Smooth muscle cell (in vitro differentiated cells): Measurements from ENCODE around the gene LRRC32. TPM values are rescaled to one million over a fixed set of nuclear protein-coding genes. Genes with fewer than 3 reads are reported as not detected.

Source experiments
- DNase-seq: peaks from one replicate; lab custom pipeline; 2025; ENCODE audit not compliant: unreplicated experiment; lab: John Stamatoyannopoulos, UW
- H2AFZ ChIP-seq: fragments of 200-600 bp; sonication (generic); 2 replicates; pipeline ENCODE4 v1.6.0; 2016; ENCODE audit warnings: antibody characterized with exemption, low read depth, mild to moderate bottlenecking
- H3F3A ChIP-seq: fragments of 200-600 bp; sonication (generic); 2 replicates; pipeline ENCODE4 v1.6.0; 2017; ENCODE audit warnings: antibody characterized with exemption, low read depth
- H3K27ac ChIP-seq: fragments of 200-600 bp; sonication (generic); 2 replicates; pipeline ENCODE4 v1.5.1; 2016; ENCODE audit warnings: low read depth, mild to moderate bottlenecking
- H3K27me3 ChIP-seq: fragments of 200-600 bp; sonication (generic); 2 replicates; pipeline ENCODE4 v1.6.1; 2016; ENCODE audit warnings: low read depth, mild to moderate bottlenecking
- H3K36me3 ChIP-seq: fragments of 200-600 bp; sonication (generic); 2 replicates; pipeline ENCODE4 v1.5.1; 2016; ENCODE audit warnings: low read depth
- H3K4me1 ChIP-seq: fragments of 200-600 bp; sonication (generic); 2 replicates; pipeline ENCODE4 v1.5.1; 2016; ENCODE audit warnings: low read depth
- H3K4me2 ChIP-seq: fragments of 200-600 bp; sonication (generic); 2 replicates; pipeline ENCODE4 v1.6.0; 2016; ENCODE audit warnings: mild to moderate bottlenecking
- H3K4me3 ChIP-seq: fragments of 200-600 bp; sonication (generic); 2 replicates; pipeline ENCODE4 v1.5.1; 2016; ENCODE audit warnings: mild to moderate bottlenecking
- H3K79me2 ChIP-seq: fragments of 200-600 bp; sonication (generic); 2 replicates; pipeline ENCODE4 v1.6.0; 2016; ENCODE audit warnings: low read depth, mild to moderate bottlenecking
- H3K9ac ChIP-seq: fragments of 200-600 bp; sonication (generic); 2 replicates; pipeline ENCODE4 v1.6.0; 2016; ENCODE audit warnings: low read depth
- H3K9me3 ChIP-seq: fragments of 200-600 bp; sonication (generic); replicated peaks from 2 replicates; pipeline ENCODE4 v1.5.1; 2016; ENCODE audit warnings: low read depth
- H4K20me1 ChIP-seq: fragments of 200-600 bp; sonication (generic); 2 replicates; pipeline ENCODE4 v1.6.0; 2016; ENCODE audit warnings: low read depth
- WGBS: methylation state at CpG from one replicate; pipeline ENCODE4 v1.1.7; 2016; ENCODE audit warnings: low lambda C conversion rate; 5-methylcytosine and 5-hydroxymethylcytosine counted together
- polyA plus RNA-seq: library from polyadenylated mRNA; unstranded; fragments of >200 nt; fragmentation: Nextera tagmentation; extraction: Ambion mirVana; gene quantifications from 2 replicates; pipeline ENCODE4 v1.2.1, GENCODE V29; 2016
- total RNA-seq: library from RNA; depleted of rRNA; stranded (reverse); fragments of >200 nt; gene quantifications from 2 replicates; pipeline ENCODE4 v1.2.3, GENCODE V29; 2014
- TF ChIP-seq, protein P1 (sequence below): fragments of 200-600 bp; sonication (generic); IDR thresholded peaks from 2 replicates; pipeline ENCODE4 v1.5.1; 2017; ENCODE audit warnings: borderline replicate concordance, mild to moderate bottlenecking, antibody characterized with exemption; ENCODE audit not compliant: insufficient read depth, poor library complexity, severe bottlenecking

Gene LRRC32
- total and polyA plus RNA-seq, 2 experiments from 2014 or later: 171 to 444 TPM

DNA sequence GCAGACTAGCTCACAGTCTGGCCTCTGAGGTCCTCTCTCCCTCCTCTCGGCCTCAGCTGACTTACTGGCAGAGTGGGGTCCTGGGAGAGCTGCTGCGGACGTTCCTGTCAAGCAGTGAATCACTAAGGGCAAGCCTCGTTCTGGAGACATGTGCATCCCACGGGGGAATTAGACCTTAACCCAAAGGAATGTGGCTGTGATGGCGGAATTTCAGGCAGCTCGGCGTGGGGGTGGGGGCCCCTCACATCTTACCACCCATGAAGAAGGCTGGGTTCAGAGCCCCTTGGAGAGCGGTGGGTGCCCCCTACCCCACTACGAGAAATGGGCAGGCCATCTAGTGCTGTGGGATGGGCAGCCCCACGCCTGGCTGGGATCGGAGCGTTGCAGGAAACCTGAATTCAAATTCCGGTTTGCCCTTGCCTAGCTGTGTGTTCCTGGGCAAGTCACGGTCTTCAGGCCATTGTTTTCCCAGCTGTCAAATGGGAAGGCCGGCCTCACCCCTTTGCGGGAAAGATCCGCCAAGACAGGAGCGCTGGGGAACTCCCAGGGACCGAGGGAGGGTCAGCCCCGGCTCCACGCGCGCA, 554 bp downstream of the LRRC32 start:
- 13% methylated on average over 18 of the region's 24 CpGs for WGBS
- no peak overlapping the region for H2AFZ ChIP-seq
- H3K4me2 ChIP-seq: peak overlapping the region; percentile 89
- TF ChIP-seq, protein P1, sequence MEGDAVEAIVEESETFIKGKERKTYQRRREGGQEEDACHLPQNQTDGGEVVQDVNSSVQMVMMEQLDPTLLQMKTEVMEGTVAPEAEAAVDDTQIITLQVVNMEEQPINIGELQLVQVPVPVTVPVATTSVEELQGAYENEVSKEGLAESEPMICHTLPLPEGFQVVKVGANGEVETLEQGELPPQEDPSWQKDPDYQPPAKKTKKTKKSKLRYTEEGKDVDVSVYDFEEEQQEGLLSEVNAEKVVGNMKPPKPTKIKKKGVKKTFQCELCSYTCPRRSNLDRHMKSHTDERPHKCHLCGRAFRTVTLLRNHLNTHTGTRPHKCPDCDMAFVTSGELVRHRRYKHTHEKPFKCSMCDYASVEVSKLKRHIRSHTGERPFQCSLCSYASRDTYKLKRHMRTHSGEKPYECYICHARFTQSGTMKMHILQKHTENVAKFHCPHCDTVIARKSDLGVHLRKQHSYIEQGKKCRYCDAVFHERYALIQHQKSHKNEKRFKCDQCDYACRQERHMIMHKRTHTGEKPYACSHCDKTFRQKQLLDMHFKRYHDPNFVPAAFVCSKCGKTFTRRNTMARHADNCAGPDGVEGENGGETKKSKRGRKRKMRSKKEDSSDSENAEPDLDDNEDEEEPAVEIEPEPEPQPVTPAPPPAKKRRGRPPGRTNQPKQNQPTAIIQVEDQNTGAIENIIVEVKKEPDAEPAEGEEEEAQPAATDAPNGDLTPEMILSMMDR: no peak
- no peaks in the 10 kb centered on the region for H3K4me1 ChIP-seq
- peak overlapping the region; percentile 58 for H3K4me3 ChIP-seq
- H3K27ac ChIP-seq: peak overlapping the region; percentile 79
- H3K79me2 ChIP-seq: peaks cover 48% of the 10 kb centered on the region
- no peaks in the 10 kb centered on the region for H3K36me3 ChIP-seq
- no peaks in the 10 kb centered on the region for H3K9me3 ChIP-seq
- H3K27me3 ChIP-seq: no peaks in the 10 kb centered on the region
- H3F3A ChIP-seq: no peaks in the 10 kb centered on the region
- H4K20me1 ChIP-seq: peaks cover 47% of the 10 kb centered on the region
- no peak for DNase-seq
- H3K9ac ChIP-seq: peak overlapping the region; percentile 77

DNA sequence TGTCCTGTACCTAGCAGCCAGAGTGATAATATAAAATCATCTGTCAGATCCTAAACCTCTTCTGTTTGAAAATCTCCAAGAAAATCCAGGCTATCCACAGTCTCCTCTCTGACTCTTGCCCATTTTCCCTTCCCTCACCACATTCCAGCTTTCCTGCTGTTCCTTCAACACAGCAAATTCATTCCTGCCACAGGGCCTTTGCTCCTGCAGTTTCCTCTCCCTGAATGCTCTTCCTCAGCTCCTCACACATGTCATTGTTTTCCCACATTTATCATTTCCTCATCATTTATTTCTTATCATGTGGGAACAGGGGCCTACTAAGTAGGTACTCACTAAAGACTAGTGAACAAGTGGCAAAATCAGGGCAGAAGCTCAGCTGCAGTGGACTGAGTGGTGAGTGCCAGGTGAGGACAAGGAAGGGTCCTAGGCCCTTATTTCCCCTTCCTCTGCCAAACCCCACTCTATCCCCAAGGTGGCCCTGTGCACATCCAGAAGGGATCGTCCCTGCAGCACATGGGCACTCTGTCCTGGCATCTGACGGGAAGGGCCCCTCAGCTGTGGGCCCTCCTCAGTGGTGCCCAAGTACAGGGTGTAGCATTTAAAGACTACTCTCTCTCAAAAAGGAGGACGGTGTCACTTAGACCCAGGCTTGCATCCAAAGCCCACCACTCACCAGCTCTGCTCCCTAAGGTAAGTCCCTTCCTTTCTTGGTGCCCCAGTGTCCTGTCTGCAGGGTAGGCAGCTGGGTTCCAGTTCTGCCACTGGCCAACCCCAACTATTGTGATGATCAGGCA, 2.0 kb downstream of the LRRC32 start:
- no peak overlapping the region for H2AFZ ChIP-seq
- H3K4me3 ChIP-seq: peak overlapping the region; percentile 58
- H3K9ac ChIP-seq: peak overlapping the region; percentile 44
- H3F3A ChIP-seq: peaks cover 7% of the 10 kb centered on the region
- peaks cover 56% of the 10 kb centered on the region for H3K79me2 ChIP-seq
- TF ChIP-seq, protein P1: no peak
- DNase-seq: no peak
- 88% methylated on average over 3 of the region's 3 CpGs for WGBS
- no peaks in the 10 kb centered on the region for H3K36me3 ChIP-seq
- H3K27ac ChIP-seq: peak overlapping the region; percentile 79
- H3K27me3 ChIP-seq: no peaks in the 10 kb centered on the region
- H3K4me1 ChIP-seq: no peaks in the 10 kb centered on the region
- H3K4me2 ChIP-seq: peak overlapping the region; percentile 89
- H3K9me3 ChIP-seq: no peaks in the 10 kb centered on the region
- peaks cover 62% of the 10 kb centered on the region for H4K20me1 ChIP-seq

DNA sequence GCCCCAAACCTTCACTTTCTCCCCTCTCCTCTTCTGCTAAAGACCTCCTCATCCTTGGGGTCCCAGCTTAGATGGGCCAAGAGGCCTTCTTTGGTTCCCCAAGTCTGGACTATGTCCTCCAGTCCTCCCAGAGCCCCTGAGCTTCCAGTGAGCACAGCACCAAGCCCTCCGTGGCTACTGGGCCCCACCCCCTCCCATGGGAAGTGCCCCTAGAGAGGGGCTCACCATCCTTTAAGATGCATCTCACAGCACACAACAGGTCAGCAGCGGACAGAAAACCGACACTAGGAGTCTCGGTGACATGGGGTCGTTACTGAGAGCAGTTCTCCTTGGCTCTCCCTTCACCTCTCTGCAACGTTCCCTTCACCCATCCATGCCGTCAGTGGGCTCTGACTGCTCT, 2.7 kb downstream of the LRRC32 start:
- H3K79me2 ChIP-seq: peaks cover 63% of the 10 kb centered on the region
- peak overlapping the region; percentile 89 for H3K4me2 ChIP-seq

More for the DNA sequence above, 2.7 kb downstream of the LRRC32 start:
- Histone ChIP-seq H3K9ac (peak overlapping the region; percentile 44), H3K4me3 (peak overlapping the region; percentile 58), H3K27me3 (no peaks in the 10 kb centered on the region), H3K36me3 (no peaks in the 10 kb centered on the region), H2AFZ (no peak overlapping the region), H3K4me1 (no peaks in the 10 kb centered on the region), H4K20me1 (peaks cover 69% of the 10 kb centered on the region), H3F3A (peaks cover 12% of the 10 kb centered on the region), H3K9me3 (no peaks in the 10 kb centered on the region), H3K27ac (peak overlapping the region; percentile 79)
- TF ChIP-seq, protein P1: no peak
- WGBS: 57% methylated on average over 7 of the region's 7 CpGs
- DNase-seq: no peak
